Adrenal gland (tissue), 5 donors: ENCODE results near the gene RNF169.

Experiments
- POLR2A ChIP-seq, 2 donors: fragments of 450-650 bp; IDR thresholded peaks; one replicate each; pipeline ENCODE4 v1.6.1; 2017; ENCODE audit warnings: antibody characterized with exemption in 2 of 2, mild to moderate bottlenecking in 2 of 2, moderate library complexity in 1 of 2
- TF ChIP-seq, protein P1 (sequence below), 6 experiments: fragments of 450-650 bp in 4 of 6; fragments of 200-600 bp in 2 of 6; sonication (generic) in 1 of 6; IDR thresholded peaks; 1 replicate in 5 of 6; 2 replicates in 1 of 6; pipeline versions ENCODE4 v1.5.1 to v1.8.0; 2016 to 2021; ENCODE audit warnings: antibody characterized with exemption in 6 of 6, mild to moderate bottlenecking in 2 of 6, moderate library complexity in 1 of 6
- donor health status: DM: no; HTN: no; CAD: no.

DNA sequence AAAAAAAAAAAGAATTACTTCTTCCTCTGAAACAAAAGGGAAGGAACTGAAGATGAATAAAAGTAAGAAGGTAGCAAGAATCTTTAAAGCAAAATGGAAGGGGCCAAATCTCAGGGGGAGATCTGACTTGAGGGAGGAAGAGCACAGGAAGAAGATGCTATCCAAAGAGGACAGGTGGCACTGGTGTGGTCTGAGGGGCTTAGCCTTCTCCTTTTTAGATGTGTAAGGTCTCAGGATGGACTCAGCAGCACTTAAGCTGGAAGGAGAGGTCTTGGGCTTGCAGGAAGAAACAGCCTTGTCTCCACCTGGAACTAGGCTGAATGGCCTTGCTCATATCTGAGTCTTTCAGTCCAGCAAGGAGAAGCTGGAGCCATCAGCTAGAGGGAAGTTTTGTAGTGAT, 5.0 kb upstream of the RNF169 start:
- TF ChIP-seq POLR2A (IDR thresholded peaks at IDR 0.05): no peak
- TF ChIP-seq, protein P1, sequence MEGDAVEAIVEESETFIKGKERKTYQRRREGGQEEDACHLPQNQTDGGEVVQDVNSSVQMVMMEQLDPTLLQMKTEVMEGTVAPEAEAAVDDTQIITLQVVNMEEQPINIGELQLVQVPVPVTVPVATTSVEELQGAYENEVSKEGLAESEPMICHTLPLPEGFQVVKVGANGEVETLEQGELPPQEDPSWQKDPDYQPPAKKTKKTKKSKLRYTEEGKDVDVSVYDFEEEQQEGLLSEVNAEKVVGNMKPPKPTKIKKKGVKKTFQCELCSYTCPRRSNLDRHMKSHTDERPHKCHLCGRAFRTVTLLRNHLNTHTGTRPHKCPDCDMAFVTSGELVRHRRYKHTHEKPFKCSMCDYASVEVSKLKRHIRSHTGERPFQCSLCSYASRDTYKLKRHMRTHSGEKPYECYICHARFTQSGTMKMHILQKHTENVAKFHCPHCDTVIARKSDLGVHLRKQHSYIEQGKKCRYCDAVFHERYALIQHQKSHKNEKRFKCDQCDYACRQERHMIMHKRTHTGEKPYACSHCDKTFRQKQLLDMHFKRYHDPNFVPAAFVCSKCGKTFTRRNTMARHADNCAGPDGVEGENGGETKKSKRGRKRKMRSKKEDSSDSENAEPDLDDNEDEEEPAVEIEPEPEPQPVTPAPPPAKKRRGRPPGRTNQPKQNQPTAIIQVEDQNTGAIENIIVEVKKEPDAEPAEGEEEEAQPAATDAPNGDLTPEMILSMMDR (IDR thresholded peaks at IDR 0.05): no peak
